Skeletal muscle satellite cell (primary cell): ENCODE data around the gene MRTFB.
"Not testable (repeated sequence)": the region's sequence is repeated elsewhere in the genome, so short reads cannot be mapped to it uniquely, and the experiment has no call there.

ENCODE experiments used
- H3K27me3 ChIP-seq: 2 replicates; pipeline ENCODE4 v1.7.0; 2013; ENCODE audit warnings: low read length; ENCODE audit not compliant: control insufficient read depth, insufficient read depth
- H3K36me3 ChIP-seq: 2 replicates; pipeline ENCODE4 v1.7.0; 2013; ENCODE audit warnings: mild to moderate bottlenecking, control low read depth, low read length; ENCODE audit not compliant: insufficient read depth
- H3K4me1 ChIP-seq: 2 replicates; pipeline ENCODE4 v1.7.0; 2013; ENCODE audit warnings: low read length; ENCODE audit not compliant: control insufficient read depth, insufficient read depth
- H3K4me2 ChIP-seq: 2 replicates; pipeline ENCODE4 v1.7.0; 2013; ENCODE audit warnings: mild to moderate bottlenecking, low read length
- H3K4me3 ChIP-seq: 2 replicates; pipeline ENCODE4 v1.7.0; 2013; ENCODE audit warnings: low read length
- H3K9ac ChIP-seq: 2 replicates; pipeline ENCODE4 v1.7.0; 2013; ENCODE audit warnings: mild to moderate bottlenecking, low read depth, low read length, moderate library complexity
- H3K9me3 ChIP-seq: replicated peaks from 2 replicates; pipeline ENCODE4 v1.7.0; 2013; ENCODE audit warnings: mild to moderate bottlenecking, control low read depth, low read length

MRTFB gene

DNA sequence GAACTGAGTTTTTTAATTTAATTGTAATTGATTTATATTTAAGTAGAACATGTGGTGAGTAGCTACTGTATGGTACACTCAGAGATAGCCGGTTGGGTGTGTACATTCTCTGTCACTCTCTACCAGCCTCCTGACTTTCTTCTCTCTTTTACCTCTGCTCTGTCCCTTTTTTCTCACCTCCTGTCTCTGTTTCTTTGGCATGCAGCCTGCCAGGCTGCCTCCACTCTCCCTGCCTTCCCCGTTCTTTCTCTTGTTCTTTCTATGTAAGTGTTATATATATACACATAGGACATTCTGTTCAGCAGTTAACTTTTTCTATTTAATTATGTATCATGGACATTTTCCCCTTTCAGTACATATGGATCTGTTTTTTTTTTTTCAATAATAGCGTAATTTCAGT lies 50.8 kb downstream of the MRTFB start:
- Histone ChIP-seq H3K9ac (no peak overlapping the region), H3K9me3 (no peaks in the 10 kb centered on the region), H3K4me3 (no peak overlapping the region)

DNA sequence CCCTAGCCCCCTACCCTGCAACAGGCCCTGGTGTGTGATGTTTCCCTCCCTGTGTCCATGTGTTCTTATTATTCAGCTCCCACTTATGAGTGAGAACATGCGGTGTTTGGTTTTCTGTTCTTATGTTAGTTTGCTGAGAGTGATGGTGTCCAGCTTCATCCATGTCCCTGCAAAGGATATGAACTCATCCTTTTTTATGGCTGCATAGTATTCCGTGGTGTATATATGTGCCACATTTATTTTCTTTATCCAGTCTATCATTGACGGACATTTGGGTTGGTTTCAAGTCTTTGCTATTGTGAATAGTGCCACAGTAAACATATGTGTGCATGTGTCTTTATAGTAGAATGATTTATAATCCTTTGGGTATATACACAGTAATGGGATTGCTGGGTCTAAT lies 51.3 kb downstream of the MRTFB start:
- not testable (repeated sequence) for H3K9me3 ChIP-seq, H3K9ac ChIP-seq, H3K27me3 ChIP-seq, H3K4me3 ChIP-seq, H3K4me2 ChIP-seq, H3K36me3 ChIP-seq, H3K4me1 ChIP-seq

More for the DNA sequence above, 50.8 kb downstream of the MRTFB start:
- Histone ChIP-seq H3K27me3 (no peaks in the 10 kb centered on the region), H3K4me2 (no peak overlapping the region), H3K36me3 (no peaks in the 10 kb centered on the region), H3K4me1 (peaks cover 3% of the 10 kb centered on the region)

DNA sequence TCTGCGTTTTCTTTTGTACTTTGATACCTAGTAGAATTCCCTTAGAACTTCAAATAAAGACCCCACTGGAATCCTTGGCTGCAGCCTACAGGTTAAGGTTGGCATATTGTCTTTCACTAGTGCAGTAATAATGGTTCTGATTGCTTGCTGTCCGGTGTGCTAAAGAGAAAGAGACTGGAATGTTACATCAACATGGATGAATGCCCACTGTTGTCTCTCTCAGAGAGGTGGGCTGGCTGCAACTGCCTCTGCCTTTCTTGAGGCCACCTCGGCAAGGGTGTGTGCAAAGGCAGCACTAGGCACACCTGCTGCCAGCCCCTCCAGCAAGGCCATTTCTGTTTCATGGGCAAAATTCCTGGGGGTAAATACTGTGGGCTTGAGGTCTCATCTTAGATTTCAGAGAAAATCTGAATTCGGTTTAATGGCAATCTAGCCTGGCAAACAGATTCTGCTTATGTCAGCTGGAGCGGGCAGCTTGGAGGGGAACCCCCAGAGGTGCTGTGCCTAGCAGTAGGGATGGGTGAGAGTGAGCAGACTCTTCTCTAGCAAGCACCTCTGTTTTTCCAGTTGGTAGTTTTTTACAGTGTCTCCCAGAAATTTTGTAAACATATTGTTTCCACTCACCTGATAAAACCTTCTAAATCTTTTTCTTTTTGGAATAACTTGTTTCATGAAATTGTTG lies 54.0 kb downstream of the MRTFB start:
- H3K36me3 ChIP-seq: no peaks in the 10 kb centered on the region
- no peak overlapping the region for H3K4me2 ChIP-seq
- H3K4me1 ChIP-seq: peaks cover 3% of the 10 kb centered on the region

DNA sequence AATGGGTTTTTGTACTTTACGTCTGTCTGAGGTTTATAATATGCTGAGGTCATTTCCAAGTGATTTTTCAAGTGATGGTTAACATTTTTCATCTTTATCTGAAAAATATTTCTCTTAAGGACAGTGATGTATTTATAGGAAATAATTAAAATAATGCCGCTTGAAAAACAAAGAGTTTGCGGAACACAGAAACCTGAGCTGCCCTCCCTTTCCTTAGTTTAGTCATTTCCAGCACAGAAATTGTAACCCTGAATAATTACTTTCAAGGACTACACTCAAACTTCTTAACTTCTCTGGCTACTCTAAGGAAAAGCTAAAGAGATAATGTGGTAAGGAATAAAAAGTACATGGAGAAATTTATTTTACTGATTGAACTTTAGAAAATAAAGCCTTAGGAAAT lies 54.6 kb downstream of the MRTFB start:
- H3K27me3 ChIP-seq: no peaks in the 10 kb centered on the region
- no peak overlapping the region for H3K4me3 ChIP-seq
- H3K9me3 ChIP-seq: no peaks in the 10 kb centered on the region
- no peaks in the 10 kb centered on the region for H3K36me3 ChIP-seq
- H3K9ac ChIP-seq: no peak overlapping the region
- H3K4me2 ChIP-seq: no peak overlapping the region
- peaks cover 3% of the 10 kb centered on the region for H3K4me1 ChIP-seq

More for the DNA sequence above, 54.0 kb downstream of the MRTFB start:
- Histone ChIP-seq H3K27me3 (no peaks in the 10 kb centered on the region), H3K4me3 (no peak overlapping the region), H3K9me3 (no peaks in the 10 kb centered on the region), H3K9ac (no peak overlapping the region)

DNA sequence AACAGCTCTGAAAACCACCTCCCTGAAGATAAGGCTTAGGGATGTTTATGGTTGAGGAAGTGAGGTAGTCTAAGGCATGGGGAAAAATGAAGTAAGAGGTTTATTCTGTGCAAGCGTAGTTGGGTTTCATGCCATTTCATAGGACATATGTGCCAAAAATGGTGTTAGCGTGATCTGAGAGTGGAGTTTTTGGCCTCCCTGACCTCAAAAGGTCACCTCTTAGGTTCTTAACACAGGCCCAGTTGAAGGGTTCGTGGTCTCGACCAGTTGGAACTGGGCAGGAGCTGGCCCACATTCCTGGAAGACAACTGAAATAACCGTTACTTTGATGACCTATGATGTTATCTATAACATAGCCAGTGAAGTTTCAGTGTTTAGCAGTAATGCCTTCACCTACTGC lies 57.0 kb downstream of the MRTFB start:
- Histone ChIP-seq H3K4me2 (no peak overlapping the region), H3K36me3 (no peaks in the 10 kb centered on the region), H3K27me3 (no peaks in the 10 kb centered on the region), H3K4me1 (peaks cover 9% of the 10 kb centered on the region), H3K9me3 (no peaks in the 10 kb centered on the region), H3K4me3 (no peak overlapping the region), H3K9ac (no peak overlapping the region)

DNA sequence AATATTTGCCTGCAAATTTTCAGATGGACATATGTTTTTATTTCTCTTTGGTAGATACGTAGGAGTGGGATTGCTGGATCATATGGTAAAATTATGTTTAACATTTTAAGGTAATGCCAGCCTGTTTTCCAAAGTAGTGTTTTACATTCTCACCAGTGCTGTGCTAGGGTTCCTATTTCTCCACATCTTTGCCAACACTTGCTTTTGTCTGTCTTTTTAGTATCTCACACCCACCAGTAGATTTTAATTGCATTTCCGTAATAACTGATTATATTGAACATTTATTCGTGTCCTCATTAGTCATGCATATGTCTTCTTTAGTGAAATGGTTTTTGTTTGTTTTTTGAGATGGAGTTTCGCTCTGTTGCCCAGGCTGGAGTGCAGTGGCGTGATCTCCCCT lies 58.4 kb downstream of the MRTFB start:
- Histone ChIP-seq H3K9me3 (no peaks in the 10 kb centered on the region), H3K4me1 (peaks cover 13% of the 10 kb centered on the region), H3K9ac (no peak overlapping the region), H3K27me3 (no peaks in the 10 kb centered on the region), H3K36me3 (no peaks in the 10 kb centered on the region), H3K4me3 (no peak overlapping the region), H3K4me2 (no peak overlapping the region)

DNA sequence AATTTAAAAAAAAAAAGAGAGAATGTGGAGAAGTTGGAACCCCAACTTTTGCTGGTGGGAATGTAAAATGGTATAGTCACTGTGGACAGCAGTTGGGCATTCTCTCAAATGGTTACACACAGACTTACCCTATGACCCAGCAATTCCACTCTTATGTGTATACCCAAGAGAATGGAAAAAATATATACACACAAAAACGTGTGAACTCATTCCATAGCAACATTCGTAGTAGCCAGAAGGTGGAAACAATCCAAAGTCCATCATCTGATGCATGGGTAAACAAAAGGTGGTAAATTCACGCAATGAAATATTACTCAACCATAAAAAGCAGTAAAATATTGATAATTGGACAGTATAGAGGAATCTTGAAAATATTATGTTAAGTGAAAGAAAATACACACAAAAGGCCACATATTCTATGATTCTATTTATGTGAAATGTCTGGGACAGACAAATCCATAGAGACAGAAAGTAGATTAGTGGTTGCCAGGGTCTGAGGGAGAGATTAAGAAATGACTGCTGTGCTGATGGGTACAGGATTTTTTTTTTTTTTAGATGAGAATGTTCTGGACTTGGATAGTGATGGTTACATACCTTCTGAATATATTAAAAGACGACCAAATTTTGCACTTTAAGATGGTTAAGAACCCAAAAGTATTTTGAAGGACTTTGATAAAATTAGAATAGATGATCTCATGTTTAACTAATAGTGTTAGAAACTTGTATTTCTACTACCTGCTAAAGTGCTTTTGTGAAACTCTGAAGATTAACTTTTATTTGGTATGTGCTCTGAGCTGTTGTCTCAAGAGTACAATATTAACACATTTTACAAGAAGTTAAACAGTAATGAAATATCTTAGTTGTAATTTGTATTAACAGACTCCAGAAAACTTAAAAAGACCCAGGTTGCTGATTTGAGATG lies 60.9 kb downstream of the MRTFB start:
- H3K9ac ChIP-seq: no peak overlapping the region
- no peaks in the 10 kb centered on the region for H3K9me3 ChIP-seq
- H3K4me3 ChIP-seq: no peak overlapping the region
- no peaks in the 10 kb centered on the region for H3K36me3 ChIP-seq
- H3K27me3 ChIP-seq: no peaks in the 10 kb centered on the region
- peaks cover 9% of the 10 kb centered on the region for H3K4me1 ChIP-seq
- no peak overlapping the region for H3K4me2 ChIP-seq

DNA sequence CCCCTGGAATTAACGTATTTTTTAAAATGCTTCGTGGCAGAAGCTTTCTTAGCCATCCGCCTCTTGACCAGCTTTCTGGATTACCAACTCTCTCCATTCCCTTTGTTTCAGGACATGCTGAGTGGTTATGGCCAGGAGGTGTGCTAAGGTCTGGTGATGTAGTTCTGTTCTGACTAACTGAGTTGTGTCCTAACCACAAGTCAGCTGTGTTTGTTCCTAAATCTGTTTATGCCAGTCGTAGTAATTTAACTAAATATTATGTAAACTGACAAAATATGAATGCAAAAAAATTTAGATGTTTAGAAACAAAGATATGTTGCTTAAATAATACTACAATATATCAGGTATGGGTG lies 61.6 kb downstream of the MRTFB start:
- H3K36me3 ChIP-seq: no peaks in the 10 kb centered on the region
- no peak overlapping the region for H3K9ac ChIP-seq
- H3K4me2 ChIP-seq: no peak overlapping the region
- no peaks in the 10 kb centered on the region for H3K9me3 ChIP-seq
- no peaks in the 10 kb centered on the region for H3K27me3 ChIP-seq
- peaks cover 9% of the 10 kb centered on the region for H3K4me1 ChIP-seq
- H3K4me3 ChIP-seq: no peak overlapping the region

DNA sequence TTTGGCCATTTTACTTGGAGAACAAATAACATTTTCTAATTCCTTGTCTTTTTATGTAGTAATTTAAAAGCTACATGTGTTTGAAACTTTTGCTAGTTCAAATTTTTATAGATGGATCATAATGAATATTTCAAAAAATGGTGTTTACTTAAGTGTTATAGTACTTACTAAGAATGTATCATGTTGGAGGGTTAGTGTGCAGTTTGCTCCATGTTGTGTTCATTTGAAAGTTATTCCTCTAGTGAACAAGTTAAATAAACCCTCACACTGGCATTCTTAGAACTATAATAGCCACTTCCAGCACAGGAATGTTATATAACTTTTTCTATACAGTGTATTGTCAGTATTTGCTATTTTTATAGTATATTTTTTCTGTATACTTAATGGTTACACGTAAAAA lies 62.8 kb downstream of the MRTFB start:
- H3K27me3 ChIP-seq: no peaks in the 10 kb centered on the region
- H3K9me3 ChIP-seq: no peaks in the 10 kb centered on the region
- no peak overlapping the region for H3K4me3 ChIP-seq
- no peak overlapping the region for H3K4me2 ChIP-seq
- no peak overlapping the region for H3K9ac ChIP-seq
- H3K4me1 ChIP-seq: peaks cover 9% of the 10 kb centered on the region
- no peaks in the 10 kb centered on the region for H3K36me3 ChIP-seq

DNA sequence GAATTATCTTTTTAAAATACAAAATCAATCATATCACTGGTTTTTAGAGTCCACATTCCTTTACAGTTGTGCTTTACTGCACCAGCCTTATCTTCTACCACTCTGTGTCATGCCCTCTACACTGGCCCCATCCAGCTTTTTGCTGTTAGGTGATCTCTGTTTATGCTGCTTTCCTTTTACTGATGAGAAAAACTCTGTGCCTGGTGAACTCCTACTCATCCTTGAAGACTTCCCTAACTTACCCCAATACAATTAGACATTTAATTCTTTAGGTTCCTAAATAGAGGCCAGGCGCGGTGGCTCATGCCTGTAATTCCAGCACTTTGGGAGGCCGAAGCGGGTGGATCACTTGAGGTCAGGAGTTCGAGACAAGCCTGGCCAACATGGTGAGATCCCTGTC lies 64.6 kb downstream of the MRTFB start:
- peaks cover 9% of the 10 kb centered on the region for H3K4me1 ChIP-seq
- H3K9me3 ChIP-seq: no peaks in the 10 kb centered on the region
- no peaks in the 10 kb centered on the region for H3K27me3 ChIP-seq
- no peak overlapping the region for H3K4me3 ChIP-seq
- no peak overlapping the region for H3K4me2 ChIP-seq
- no peak overlapping the region for H3K9ac ChIP-seq
- H3K36me3 ChIP-seq: peaks cover 4% of the 10 kb centered on the region

DNA sequence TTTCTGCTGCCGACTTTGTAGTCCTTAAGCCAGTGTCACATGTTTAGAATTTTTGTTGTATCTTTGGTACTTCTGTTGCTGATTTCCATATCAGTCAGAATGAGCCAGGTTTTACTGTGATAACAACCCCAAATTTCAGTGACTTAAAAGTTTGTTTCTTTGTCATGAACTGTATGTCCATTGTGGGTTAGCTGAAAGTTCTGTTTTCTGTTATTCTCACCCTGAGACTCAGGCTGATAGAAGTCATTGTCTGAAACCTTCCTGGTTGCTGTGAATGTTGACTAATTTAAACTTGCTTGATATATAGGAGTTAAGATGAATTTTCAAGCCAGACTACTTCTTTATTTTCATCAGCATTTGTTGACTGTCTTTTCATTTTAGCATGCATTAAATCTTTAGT lies 68.8 kb downstream of the MRTFB start:
- Histone ChIP-seq H3K4me1 (no peaks in the 10 kb centered on the region), H3K27me3 (no peaks in the 10 kb centered on the region), H3K36me3 (peaks cover 4% of the 10 kb centered on the region), H3K9ac (no peak overlapping the region), H3K4me2 (no peak overlapping the region), H3K9me3 (no peaks in the 10 kb centered on the region), H3K4me3 (no peak overlapping the region)

DNA sequence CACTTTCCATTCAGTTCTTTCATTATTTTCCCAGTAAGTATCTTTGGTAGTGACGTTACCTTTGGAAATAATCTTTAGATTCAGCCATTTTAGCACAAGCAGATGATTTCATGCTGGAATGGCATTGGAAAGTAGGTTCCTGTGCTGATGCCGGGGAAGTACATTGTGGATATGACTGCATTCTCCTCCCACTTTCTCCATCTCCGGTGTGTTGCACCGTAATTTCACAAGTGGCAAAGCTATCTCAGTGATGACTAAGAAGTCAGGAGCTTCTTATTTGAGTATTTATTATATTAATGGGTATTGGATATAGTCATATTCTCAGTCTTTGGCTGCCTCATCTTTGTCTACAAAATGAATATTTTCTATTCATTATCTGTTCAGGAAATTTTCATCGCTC lies 69.8 kb downstream of the MRTFB start:
- Histone ChIP-seq H3K9ac (no peak overlapping the region), H3K4me2 (no peak overlapping the region), H3K9me3 (no peaks in the 10 kb centered on the region), H3K4me3 (no peak overlapping the region), H3K36me3 (peaks cover 4% of the 10 kb centered on the region), H3K27me3 (no peaks in the 10 kb centered on the region), H3K4me1 (no peaks in the 10 kb centered on the region)
